Left ventricle myocardium inferior (tissue), 1 donor: ENCODE measurements around the gene NKAPL. TPM values are rescaled to one million over a fixed set of nuclear protein-coding genes. Genes with fewer than 3 reads are reported as not detected.
A peak's percentile ranks its signal among the peaks of the same experiment; 100 is the strongest.

Experiments
- DNase-seq: peaks from one replicate; pipeline ENCODE4 v3.0.0-alpha.2; 2020
- H3K27ac ChIP-seq: fragments of 200-600 bp; replicated peaks from 2 replicates; pipeline ENCODE4 v1.8.0; 2021
- H3K27me3 ChIP-seq: fragments of 200-600 bp; 2 replicates; pipeline ENCODE4 v1.8.0; 2021; ENCODE audit warnings: low read depth
- H3K36me3 ChIP-seq: fragments of 200-600 bp; 2 replicates; pipeline ENCODE4 v1.8.0; 2021
- H3K4me1 ChIP-seq: fragments of 200-600 bp; 2 replicates; pipeline ENCODE4 v1.8.0; 2021
- H3K4me3 ChIP-seq: fragments of 200-600 bp; 2 replicates; pipeline ENCODE4 v1.8.0; 2021; ENCODE audit warnings: mild to moderate bottlenecking, moderate library complexity
- H3K9me3 ChIP-seq: fragments of 200-600 bp; replicated peaks from 2 replicates; pipeline ENCODE4 v1.8.0; 2021
- intact Hi-C: fragments of 100-400 bp; cut with micrococcal nuclease; formaldehyde crosslinking; loops from one replicate; pipeline ENCODE4 v1.11.0; 2022
- total RNA-seq: library from RNA; stranded (reverse); fragmentation: NEBNext Ultra II Directional; extraction: Animal tissue kit (Norgen Biotek cat#: 25700); gene quantifications from one replicate; pipeline ENCODE4 v1.2.1, GENCODE V29; 2021
- TF ChIP-seq, protein P1 (sequence below): fragments of 200-600 bp; IDR thresholded peaks from 2 replicates; pipeline ENCODE4 v1.8.0; 2021; ENCODE audit warnings: antibody characterized with exemption, mild to moderate bottlenecking, borderline replicate concordance
- donor health status: DM: no; HTN: yes; CAD: no; lungs with severe emphysema.

The NKAPL gene
- total RNA-seq, 1 donor from 2014 or later: 4.5 TPM

DNA sequence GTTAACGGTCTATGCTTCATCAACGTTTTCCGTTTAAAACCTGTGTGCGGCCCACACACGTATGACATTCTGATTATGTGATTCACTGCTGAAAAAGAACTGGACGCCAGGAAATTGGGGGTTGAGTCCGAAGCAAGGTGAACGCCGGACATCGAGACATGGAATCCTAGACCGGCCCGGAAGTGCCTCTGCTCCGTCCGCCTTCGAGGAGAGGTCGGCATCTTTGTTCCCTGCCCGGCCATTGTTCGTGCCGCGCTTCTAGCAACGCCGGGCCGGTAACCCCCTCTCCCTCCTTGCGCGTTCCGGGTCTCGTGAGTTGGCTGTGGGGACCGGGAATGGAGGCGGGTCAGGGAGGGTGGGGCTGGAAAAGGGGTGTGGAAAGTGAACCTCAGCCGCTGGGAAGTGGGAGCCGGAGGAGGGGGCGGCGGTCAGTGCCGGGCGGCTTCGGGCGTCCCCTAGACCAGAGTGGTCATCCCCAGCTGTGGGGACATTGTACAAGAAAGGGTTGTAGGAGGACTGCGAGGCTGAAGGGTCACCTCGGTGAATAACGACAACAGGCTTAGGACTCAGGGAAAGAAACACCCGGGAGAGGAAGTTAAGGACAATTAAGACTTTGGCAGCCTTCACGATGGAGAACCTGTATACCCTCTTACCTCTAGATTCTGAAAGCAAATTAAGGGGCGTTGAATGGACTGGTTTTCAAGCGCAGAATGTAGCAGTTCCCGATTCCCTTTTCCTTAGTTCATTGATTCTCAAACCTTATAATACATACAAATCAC is 33.9 kb upstream of the NKAPL start, which contains the start of gene ZSCAN9:
ZSCAN9 (plus strand) TSS at position 220 of the 779 bp plus-strand sequence. CDS start 1,810 bp downstream, outside the sequence.
- Histone ChIP-seq H3K27ac (peak within 1 kb of the TSS; percentile 90), H3K9me3 (no peaks in the 10 kb centered on the region), H3K36me3 (peaks cover 34% of the 10 kb centered on the region), H3K4me3 (peak within 1 kb of the TSS; percentile 91), H3K4me1 (peaks cover 27% of the 10 kb centered on the region), H3K27me3 (peaks cover 16% of the 10 kb centered on the region)
- DNase-seq: peak; percentile 83
- intact Hi-C loops: loop anchor here (10.0 kb wide), 1 partner anchor 80 kb away; the partner anchor contains the start of gene ZKSCAN8
- TF ChIP-seq, protein P1, sequence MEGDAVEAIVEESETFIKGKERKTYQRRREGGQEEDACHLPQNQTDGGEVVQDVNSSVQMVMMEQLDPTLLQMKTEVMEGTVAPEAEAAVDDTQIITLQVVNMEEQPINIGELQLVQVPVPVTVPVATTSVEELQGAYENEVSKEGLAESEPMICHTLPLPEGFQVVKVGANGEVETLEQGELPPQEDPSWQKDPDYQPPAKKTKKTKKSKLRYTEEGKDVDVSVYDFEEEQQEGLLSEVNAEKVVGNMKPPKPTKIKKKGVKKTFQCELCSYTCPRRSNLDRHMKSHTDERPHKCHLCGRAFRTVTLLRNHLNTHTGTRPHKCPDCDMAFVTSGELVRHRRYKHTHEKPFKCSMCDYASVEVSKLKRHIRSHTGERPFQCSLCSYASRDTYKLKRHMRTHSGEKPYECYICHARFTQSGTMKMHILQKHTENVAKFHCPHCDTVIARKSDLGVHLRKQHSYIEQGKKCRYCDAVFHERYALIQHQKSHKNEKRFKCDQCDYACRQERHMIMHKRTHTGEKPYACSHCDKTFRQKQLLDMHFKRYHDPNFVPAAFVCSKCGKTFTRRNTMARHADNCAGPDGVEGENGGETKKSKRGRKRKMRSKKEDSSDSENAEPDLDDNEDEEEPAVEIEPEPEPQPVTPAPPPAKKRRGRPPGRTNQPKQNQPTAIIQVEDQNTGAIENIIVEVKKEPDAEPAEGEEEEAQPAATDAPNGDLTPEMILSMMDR: no peak

DNA sequence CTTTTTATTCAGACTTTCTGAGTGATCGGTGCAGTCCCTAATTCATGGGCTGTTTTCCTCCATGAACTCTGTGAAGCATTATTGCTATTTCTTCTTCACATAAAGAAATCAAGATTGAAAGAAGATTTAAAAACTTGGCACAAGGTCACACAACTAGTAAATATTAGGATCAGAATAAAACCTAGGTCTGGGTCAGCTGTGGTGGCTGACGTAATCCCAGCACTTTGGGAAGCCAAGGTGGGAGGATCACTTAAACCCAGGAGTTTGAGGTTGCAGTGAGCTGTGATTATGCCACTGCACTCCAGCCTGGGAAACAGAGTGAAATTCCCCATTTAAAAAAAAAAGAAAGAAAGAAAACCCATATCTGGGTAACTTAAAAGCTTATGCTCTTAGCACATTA is 32.6 kb upstream of the NKAPL start:
- no peak for DNase-seq
- Histone ChIP-seq H3K27ac (no peak overlapping the region), H3K27me3 (peaks cover 7% of the 10 kb centered on the region), H3K36me3 (peaks cover 46% of the 10 kb centered on the region), H3K9me3 (no peaks in the 10 kb centered on the region), H3K4me1 (peaks cover 27% of the 10 kb centered on the region), H3K4me3 (peak overlapping the region; percentile 91)
- TF ChIP-seq, protein P1: no peak
- intact Hi-C loops: loop anchor here (10.0 kb wide), 1 partner anchor 82 kb away; the partner anchor contains the start of gene ZKSCAN8

DNA sequence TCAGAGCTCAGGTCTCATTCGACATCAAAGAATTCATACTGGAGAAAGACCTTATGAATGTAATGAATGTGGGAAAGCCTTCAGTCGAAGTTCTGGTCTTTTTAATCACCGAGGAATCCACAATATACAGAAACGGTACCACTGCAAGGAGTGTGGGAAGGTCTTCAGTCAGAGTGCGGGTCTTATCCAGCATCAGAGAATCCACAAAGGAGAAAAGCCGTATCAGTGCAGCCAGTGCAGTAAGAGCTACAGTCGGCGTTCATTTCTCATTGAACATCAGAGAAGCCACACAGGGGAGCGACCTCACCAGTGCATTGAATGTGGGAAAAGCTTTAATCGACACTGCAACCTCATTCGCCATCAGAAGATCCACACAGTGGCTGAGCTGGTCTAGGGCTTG is 26.3 kb upstream of the NKAPL start:
- Histone ChIP-seq H3K27me3 (no peaks in the 10 kb centered on the region), H3K4me1 (no peaks in the 10 kb centered on the region), H3K9me3 (no peaks in the 10 kb centered on the region), H3K4me3 (no peak overlapping the region), H3K36me3 (peaks cover 64% of the 10 kb centered on the region), H3K27ac (no peak overlapping the region)
- DNase-seq: no peak
- intact Hi-C loops: no loop called here
- TF ChIP-seq, protein P1: no peak

DNA sequence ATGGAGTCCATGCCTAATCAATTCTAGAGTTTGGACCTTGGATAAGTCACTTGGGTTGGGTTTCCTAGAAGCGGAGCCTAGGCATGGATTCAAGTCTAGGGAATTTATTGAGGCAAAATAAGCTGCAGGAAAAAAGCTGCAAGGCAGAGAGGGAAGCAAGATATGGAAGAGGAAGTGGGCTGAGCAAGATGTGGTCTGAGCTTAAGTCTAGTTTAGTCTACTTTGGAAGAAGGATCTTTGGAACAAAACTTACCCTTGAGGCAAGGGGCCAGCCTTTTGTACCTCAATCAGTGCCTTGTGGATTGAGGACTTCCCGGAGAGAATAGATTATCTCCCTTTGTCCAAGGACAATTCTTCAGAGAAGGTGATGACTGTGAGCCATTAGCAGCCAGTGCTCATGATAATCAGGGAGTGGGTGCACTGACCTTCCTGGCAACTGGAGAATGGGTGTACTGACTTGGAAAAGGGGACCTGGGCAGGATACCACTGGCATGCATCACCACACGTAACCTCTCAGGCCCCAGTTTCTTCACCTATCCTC is 23.1 kb upstream of the NKAPL start:
- Histone ChIP-seq H3K36me3 (peaks cover 37% of the 10 kb centered on the region), H3K4me1 (no peaks in the 10 kb centered on the region), H3K9me3 (no peaks in the 10 kb centered on the region), H3K4me3 (no peak overlapping the region), H3K27ac (no peak overlapping the region), H3K27me3 (no peaks in the 10 kb centered on the region)
- intact Hi-C loops: no loop called here
- TF ChIP-seq, protein P1: no peak
- DNase-seq: no peak

DNA sequence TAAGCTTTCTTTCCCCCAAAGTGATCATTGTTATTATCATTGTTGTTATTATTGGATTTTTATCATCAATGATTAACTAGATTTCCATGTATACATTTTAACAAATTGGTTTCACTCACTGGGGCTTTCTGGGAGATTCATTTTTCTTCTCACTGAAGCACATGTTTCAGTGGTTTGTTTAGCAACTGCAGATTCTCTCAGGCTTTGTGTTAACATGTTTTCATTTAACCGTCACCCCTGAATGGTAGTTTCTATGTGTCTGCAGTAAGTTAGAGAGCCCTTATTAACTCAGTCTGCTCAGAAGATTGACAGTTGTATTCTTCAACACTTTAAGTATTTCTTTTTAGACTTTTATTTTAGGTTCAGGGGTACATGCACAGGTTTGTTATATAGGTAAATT is 19.5 kb upstream of the NKAPL start:
- H3K9me3 ChIP-seq: no peaks in the 10 kb centered on the region
- TF ChIP-seq, protein P1: no peak
- H3K27ac ChIP-seq: no peak overlapping the region
- intact Hi-C loops: no loop called here
- no peak overlapping the region for H3K4me3 ChIP-seq
- no peaks in the 10 kb centered on the region for H3K4me1 ChIP-seq
- peaks cover 14% of the 10 kb centered on the region for H3K36me3 ChIP-seq
- no peak for DNase-seq
- no peaks in the 10 kb centered on the region for H3K27me3 ChIP-seq
